NT2/D1 (cell line): ENCODE results near the gene AUP1.

Experiments used
- DNase-seq: peaks from one replicate; pipeline ENCODE4 v3.0.0-alpha.2; 2011; ENCODE audit warnings: low read depth, low spot score
- H3K27me3 ChIP-seq: 2 replicates; pipeline ENCODE4 v1.6.0; 2011; ENCODE audit warnings: mild to moderate bottlenecking; ENCODE audit not compliant: insufficient read length, insufficient read depth
- H3K36me3 ChIP-seq: 2 replicates; pipeline ENCODE4 v1.6.1; 2011; ENCODE audit warnings: mild to moderate bottlenecking, low read length, mixed read lengths; ENCODE audit not compliant: insufficient read depth, insufficient read length
- H3K4me1 ChIP-seq: 2 replicates; pipeline ENCODE4 v1.5.1; 2011; ENCODE audit not compliant: insufficient read depth, insufficient read length
- H3K4me3 ChIP-seq: 2 replicates; pipeline ENCODE4 v1.5.1; 2011; ENCODE audit warnings: low read depth; ENCODE audit not compliant: insufficient read length
- H3K9ac ChIP-seq: 2 replicates; pipeline ENCODE4 v1.6.0; 2011; ENCODE audit warnings: low read depth; ENCODE audit not compliant: insufficient read length
- H3K9me3 ChIP-seq: 2 replicates; pipeline ENCODE4 v1.5.1; 2011; ENCODE audit warnings: mild to moderate bottlenecking, low read length; ENCODE audit not compliant: insufficient read depth
- SUZ12 ChIP-seq: IDR thresholded peaks from 2 replicates; pipeline ENCODE4 v1.6.1; 2011; ENCODE audit not compliant: insufficient read length, insufficient read depth; ENCODE audit errors: extremely low read depth
- YY1 ChIP-seq: IDR thresholded peaks from 2 replicates; pipeline ENCODE4 v1.6.1; 2011; ENCODE audit not compliant: insufficient read length, insufficient read depth
- ZNF274 ChIP-seq: IDR thresholded peaks from 2 replicates; pipeline ENCODE4 v1.6.1; 2011; ENCODE audit warnings: mild to moderate bottlenecking, low read depth, low read length

Gene AUP1

GRCh38 chr2:74550231-74550630, 20.7 kb upstream of the AUP1 start:
- DNase-seq = no peak
- no peaks in the 10 kb centered on the region for H3K9me3 ChIP-seq
- TF ChIP-seq YY1 = no peak
- no peak for TF ChIP-seq ZNF274
- no peak for TF ChIP-seq SUZ12
- peaks cover 3% of the 10 kb centered on the region for H3K36me3 ChIP-seq
- H3K4me1 ChIP-seq = peaks cover 4% of the 10 kb centered on the region
- no peak overlapping the region for H3K4me3 ChIP-seq
- H3K27me3 ChIP-seq = peaks cover 54% of the 10 kb centered on the region
- H3K9ac ChIP-seq = no peak overlapping the region

GRCh38 chr2:74548900-74549826, 19.7 kb upstream of the AUP1 start:
- Histone ChIP-seq H3K9me3 (no peaks in the 10 kb centered on the region), H3K36me3 (peaks cover 3% of the 10 kb centered on the region), H3K27me3 (peaks cover 48% of the 10 kb centered on the region), H3K9ac (peak overlapping the region; percentile 83), H3K4me3 (peak overlapping the region; percentile 64), H3K4me1 (peaks cover 4% of the 10 kb centered on the region)
- DNase-seq = no peak
- TF ChIP-seq ZNF274 (no peak), SUZ12 (no peak), YY1 (no peak)

GRCh38 chr2:74548285-74548899, 18.9 kb upstream of the AUP1 start:
- DNase-seq = no peak
- peak overlapping the region; percentile 83 for H3K9ac ChIP-seq
- H3K9me3 ChIP-seq = no peaks in the 10 kb centered on the region
- H3K4me3 ChIP-seq = peak overlapping the region; percentile 64
- H3K4me1 ChIP-seq = peaks cover 4% of the 10 kb centered on the region
- peaks cover 48% of the 10 kb centered on the region for H3K27me3 ChIP-seq
- no peak for TF ChIP-seq SUZ12
- peaks cover 3% of the 10 kb centered on the region for H3K36me3 ChIP-seq

DNA sequence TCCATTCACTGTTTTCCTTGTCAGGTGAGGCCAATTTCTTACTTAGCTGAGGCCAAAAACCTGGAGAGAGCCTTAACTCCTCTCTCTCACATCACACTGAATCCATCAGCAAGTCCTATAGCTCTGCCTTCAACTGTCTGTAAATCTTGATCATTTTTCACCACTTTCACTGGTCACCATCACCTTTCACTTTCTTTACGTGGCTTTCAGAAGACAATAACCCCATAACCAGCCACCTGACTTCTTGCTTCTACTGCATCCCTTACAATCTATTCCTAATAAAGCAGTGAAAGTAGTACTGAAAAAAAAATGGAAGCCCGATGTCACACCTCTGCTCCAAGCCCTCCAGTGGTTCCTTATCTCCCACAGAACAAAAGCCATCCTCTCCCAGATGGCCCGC, 16.5 kb upstream of the AUP1 start:
- no peak overlapping the region for H3K4me3 ChIP-seq
- no peak overlapping the region for H3K9ac ChIP-seq
- H3K9me3 ChIP-seq = no peaks in the 10 kb centered on the region
- DNase-seq = no peak
- TF ChIP-seq SUZ12 = no peak
- no peak for TF ChIP-seq ZNF274
- no peak for TF ChIP-seq YY1
- peaks cover 37% of the 10 kb centered on the region for H3K27me3 ChIP-seq
- H3K36me3 ChIP-seq = peaks cover 3% of the 10 kb centered on the region
- H3K4me1 ChIP-seq = no peaks in the 10 kb centered on the region

DNA sequence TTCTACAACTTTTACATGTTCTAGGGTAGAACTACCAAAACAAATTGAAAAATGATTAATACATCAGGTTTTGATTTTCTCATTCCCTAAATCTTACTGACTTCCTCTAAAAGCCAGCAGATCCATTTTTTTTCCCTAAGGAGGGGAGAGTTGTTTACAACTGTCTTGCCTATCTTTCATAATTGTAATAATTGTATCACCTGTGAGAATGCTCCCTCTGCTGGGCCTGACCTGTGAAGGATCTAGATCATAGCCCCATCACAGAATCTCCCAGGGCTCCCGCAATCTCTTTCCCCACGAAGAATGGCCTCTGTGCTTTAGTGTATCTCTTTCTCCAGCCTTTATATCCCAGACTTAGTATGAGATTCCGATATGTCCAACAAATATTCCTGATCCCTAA, 15.1 kb upstream of the AUP1 start:
- no peaks in the 10 kb centered on the region for H3K9me3 ChIP-seq
- TF ChIP-seq YY1 (no peak), ZNF274 (no peak), SUZ12 (no peak)
- no peaks in the 10 kb centered on the region for H3K36me3 ChIP-seq
- H3K9ac ChIP-seq = no peak overlapping the region
- DNase-seq = no peak
- no peaks in the 10 kb centered on the region for H3K4me1 ChIP-seq
- peaks cover 25% of the 10 kb centered on the region for H3K27me3 ChIP-seq
- no peak overlapping the region for H3K4me3 ChIP-seq

- Histone ChIP-seq H3K9me3 (no peaks in the 10 kb centered on the region), H3K4me1 (no peaks in the 10 kb centered on the region), H3K9ac (no peak overlapping the region), H3K27me3 (peaks cover 10% of the 10 kb centered on the region), H3K4me3 (no peak overlapping the region), H3K36me3 (no peaks in the 10 kb centered on the region)
- DNase-seq = no peak
- TF ChIP-seq YY1 = no peak
- TF ChIP-seq SUZ12 = no peak
- no peak for TF ChIP-seq ZNF274
Observed at GRCh38 chr2:74542978-74543377, 13.5 kb upstream of the AUP1 start.

DNA sequence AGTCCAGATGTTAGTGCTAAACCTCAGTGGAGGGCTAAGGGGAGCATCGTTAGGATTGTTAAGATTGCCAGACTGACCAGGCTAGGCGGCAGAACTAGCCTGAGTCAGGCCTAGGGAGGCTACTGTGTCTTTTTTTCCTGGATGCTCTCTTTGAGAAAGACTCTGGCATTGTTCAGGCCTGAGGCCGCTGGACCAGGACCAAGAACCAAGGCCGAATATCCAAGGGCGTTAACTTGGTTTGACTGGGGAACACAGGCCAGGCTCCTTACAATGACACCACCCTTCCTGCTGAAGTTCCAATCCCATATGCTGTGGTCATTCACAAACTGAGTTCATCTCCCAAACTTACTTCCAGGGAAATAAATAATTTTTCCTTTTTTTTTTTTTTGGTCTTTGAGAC, 10.8 kb upstream of the AUP1 start:
- Histone ChIP-seq H3K27me3 (no peaks in the 10 kb centered on the region), H3K36me3 (no peaks in the 10 kb centered on the region), H3K4me3 (no peak overlapping the region), H3K4me1 (no peaks in the 10 kb centered on the region), H3K9ac (no peak overlapping the region), H3K9me3 (no peaks in the 10 kb centered on the region)
- DNase-seq = no peak
- TF ChIP-seq ZNF274 (no peak), YY1 (no peak)
